Measurements from ENCODE around the gene SVBP. TPM values are rescaled to one million over a fixed set of nuclear protein-coding genes. Genes with fewer than 3 reads are reported as not detected.

The SVBP gene
- total and polyA plus RNA-seq, 2 donors (not counting 3 experiments of a cell fraction or from before 2014, with no cell fraction given), result 18.1 to 24.1 TPM

GRCh38 chr1:42833981-42834380 is 16.8 kb upstream of the SVBP start:
- H3K9me1 ChIP-seq (replicated peaks; ENCODE audit: control insufficient read depth, extremely low read depth, insufficient read depth, low read length), result no peaks in the 10 kb centered on the region
- no peaks in the 10 kb centered on the region for H3K9me3 ChIP-seq (replicated peaks; ENCODE audit: control insufficient read depth, insufficient read depth, low read length)
- ChIA-PET CTCF (interaction anchor here (1.4 kb wide), 1 partner anchor 256 kb away, joined by 3 read pairs; no protein-coding TSS in a partner anchor), POLR2A (no interaction called here)
- no peaks in the 10 kb centered on the region for H3K79me2 ChIP-seq (ENCODE audit: control insufficient read depth, insufficient read depth, low read length)
- H3K27me3 ChIP-seq (ENCODE audit: control insufficient read depth in 2 of 2, insufficient read depth in 2 of 2, low read length in 2 of 2), result no peaks in the 10 kb centered on the region
- H3K9ac ChIP-seq (replicated peaks; ENCODE audit: extremely low read depth, insufficient read depth, low read length), result no peak overlapping the region
- DNase-seq (ENCODE audit: low read depth, low spot score), result no peak
- TF ChIP-seq MYC (IDR thresholded peaks at IDR 0.05; ENCODE audit: low read depth, low read length) (no peak), POLR2AphosphoS5 (IDR thresholded peaks at IDR 0.05; ENCODE audit: insufficient read depth, low read depth, low read length) (no peak), JUN (IDR thresholded peaks at IDR 0.05; ENCODE audit: borderline replicate concordance, insufficient read depth, insufficient read length, low read depth) (no peak), EZH2 (IDR thresholded peaks at IDR 0.05; ENCODE audit: borderline replicate concordance, low read depth, low read length, severe bottlenecking) (no peak), CTCF (IDR thresholded peaks at IDR 0.05; ENCODE audit: extremely low read depth in 1 of 2, insufficient read depth in 1 of 2, low read depth in 1 of 2, low read length in 2 of 2) (no peak), MAX (IDR thresholded peaks at IDR 0.05; ENCODE audit: insufficient read depth, insufficient read length) (no peak), FOS (IDR thresholded peaks at IDR 0.05; ENCODE audit: borderline replicate concordance, insufficient read depth, low read length) (no peak), POLR2A (IDR thresholded peaks at IDR 0.05; ENCODE audit: low read depth, low read length) (no peak), GATA2 (IDR thresholded peaks at IDR 0.05; ENCODE audit: insufficient read depth, insufficient read length, low read depth, low read length) (no peak)
- no peaks in the 10 kb centered on the region for H4K20me1 ChIP-seq (replicated peaks; ENCODE audit: control insufficient read depth, extremely low read depth, insufficient read depth, low read length)
- H2AFZ ChIP-seq (ENCODE audit: low read depth, low read length), result no peak overlapping the region
- intact Hi-C loops (cut with micrococcal nuclease), result no loop called here
- H3K4me2 ChIP-seq (ENCODE audit: insufficient read depth, low read length), result no peak overlapping the region
- no peak overlapping the region for H3K27ac ChIP-seq (ENCODE audit: insufficient read depth, low read depth, low read length)
- no peaks in the 10 kb centered on the region for H3K36me3 ChIP-seq (ENCODE audit: control insufficient read depth in 2 of 2, extremely low read depth in 1 of 2, insufficient read depth in 2 of 2, low read length in 2 of 2)
- no peak for FAIRE-seq
- H3K4me1 ChIP-seq (ENCODE audit: control insufficient read depth, extremely low read depth, insufficient read depth, low read length), result no peaks in the 10 kb centered on the region
- no peak overlapping the region for H3K4me3 ChIP-seq (replicated peaks in 1 of 3; ENCODE audit: insufficient read depth in 1 of 3, low read depth in 1 of 3, low read length in 3 of 3)
- BruUV-seq (replicated peaks), result no TSS peak
- dilution Hi-C loops (cut with MboI; ENCODE audit: extremely low pct_ligation_motif_present, low sequenced_read_pairs), result no loop called here
